SU-DHL-6 (cell line): ENCODE results near the gene GAPDHS.

Experiments
- H2AFZ ChIP-seq: fragments of 200-600 bp; sonication (generic); 2 replicates; pipeline ENCODE4 v1.6.1; 2014; ENCODE audit warnings: low read depth, mild to moderate bottlenecking, moderate library complexity, mixed read lengths, antibody characterized with exemption, low read length; ENCODE audit not compliant: severe bottlenecking
- H3F3A ChIP-seq: fragments of 200-600 bp; shearing (Covaris generic); 2 replicates; pipeline ENCODE4 v1.6.0; 2016; ENCODE audit warnings: antibody characterized with exemption, mild to moderate bottlenecking; ENCODE audit not compliant: insufficient read depth
- H3K27ac ChIP-seq: fragments of 200-600 bp; sonication (generic); 2 replicates; pipeline ENCODE4 v1.5.1; 2016; ENCODE audit warnings: low read depth, mild to moderate bottlenecking, low read length, moderate library complexity, mixed read lengths
- H3K27me3 ChIP-seq: fragments of 200-600 bp; sonication (generic), shearing (Covaris generic); 2 replicates; pipeline ENCODE4 v1.6.0; 2014; ENCODE audit warnings: mild to moderate bottlenecking, low read length
- H3K36me3 ChIP-seq: fragments of 200-600 bp; sonication (generic); 2 replicates; pipeline ENCODE4 v1.6.1; 2014; ENCODE audit warnings: mild to moderate bottlenecking, low read length, mixed read lengths
- H3K4me2 ChIP-seq: fragments of 300-600, 200-600 bp; shearing (Covaris generic), sonication (generic); 2 replicates; pipeline ENCODE4 v1.6.0; 2014; ENCODE audit warnings: low read length, low read depth, mild to moderate bottlenecking; ENCODE audit not compliant: poor library complexity, severe bottlenecking
- H3K4me3 ChIP-seq: fragments of 200-600 bp; sonication (generic); 2 replicates; pipeline ENCODE4 v1.5.1; 2014; ENCODE audit warnings: antibody characterized with exemption, low read length, mild to moderate bottlenecking, mixed read lengths; ENCODE audit not compliant: insufficient read depth, poor library complexity, severe bottlenecking
- H3K79me2 ChIP-seq: fragments of 200-600 bp; sonication (generic); 2 replicates; pipeline ENCODE4 v1.6.1; 2014; ENCODE audit warnings: mild to moderate bottlenecking, low read length, moderate library complexity; ENCODE audit not compliant: insufficient read depth
- H3K9ac ChIP-seq: fragments of 200-600 bp; sonication (generic); 2 replicates; pipeline ENCODE4 v1.7.0; 2014; ENCODE audit warnings: mild to moderate bottlenecking, low read length
- H3K9me2 ChIP-seq: fragments of 200-600 bp; sonication (generic); replicated peaks from 2 replicates; pipeline ENCODE4 v1.6.1; 2014; ENCODE audit warnings: low read length; ENCODE audit not compliant: insufficient read depth
- H3K9me3 ChIP-seq: fragments of 200-600 bp; sonication (generic); 2 replicates; pipeline ENCODE4 v1.6.1; 2014; ENCODE audit warnings: low read length, mixed read lengths; ENCODE audit not compliant: insufficient read depth
- H4K20me1 ChIP-seq: fragments of 200-600 bp; sonication (generic); 2 replicates; pipeline ENCODE4 v1.6.1; 2014; ENCODE audit warnings: low read depth, mild to moderate bottlenecking, antibody characterized with exemption, low read length, moderate library complexity, mixed read lengths
- EZH2phosphoT487 ChIP-seq: fragments of 200-600 bp; sonication (generic), shearing (Covaris generic); conservative IDR thresholded peaks from 2 replicates; pipeline ENCODE4 v1.6.1; 2018; ENCODE audit warnings: mild to moderate bottlenecking, antibody characterized with exemption, low read length, moderate library complexity, mixed read lengths
- TF ChIP-seq, protein P1 (sequence below): fragments of 200-600 bp; sonication (generic); IDR thresholded peaks from one replicate; pipeline ENCODE4 v1.5.1; 2017; ENCODE audit warnings: antibody characterized with exemption, mild to moderate bottlenecking, low read length, moderate library complexity; ENCODE audit not compliant: insufficient read depth, poor library complexity, severe bottlenecking

The GAPDHS gene

DNA sequence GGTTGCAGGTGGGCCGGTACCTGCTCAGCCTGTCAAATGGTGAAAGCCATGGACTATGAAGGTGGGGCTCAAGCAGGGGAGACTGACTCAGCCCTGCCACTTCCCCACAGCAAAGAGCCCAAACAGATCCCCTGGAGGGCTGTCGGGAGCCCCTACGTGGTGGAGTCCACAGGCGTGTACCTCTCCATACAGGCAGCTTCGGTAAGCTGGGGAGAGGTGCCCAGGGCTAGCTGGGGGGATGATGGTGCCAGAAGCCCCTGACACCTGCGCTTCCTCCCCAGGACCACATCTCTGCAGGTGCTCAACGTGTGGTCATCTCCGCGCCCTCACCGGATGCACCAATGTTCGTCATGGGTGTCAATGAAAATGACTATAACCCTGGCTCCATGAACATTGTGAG, 9.0 kb downstream of the GAPDHS start:
- no peak overlapping the region for H3K27ac ChIP-seq
- H3K79me2 ChIP-seq: peaks cover 19% of the 10 kb centered on the region; the same call in 1 of the 2 replicates
- no peak overlapping the region for H3K9ac ChIP-seq
- no peaks in the 10 kb centered on the region for H3K36me3 ChIP-seq
- no peak overlapping the region for H2AFZ ChIP-seq
- H3K4me2 ChIP-seq: no peak overlapping the region
- H3K9me3 ChIP-seq: no peaks in the 10 kb centered on the region
- no peaks in the 10 kb centered on the region for H3K9me2 ChIP-seq
- no peaks in the 10 kb centered on the region for H3K27me3 ChIP-seq
- H3F3A ChIP-seq: no peaks in the 10 kb centered on the region
- no peaks in the 10 kb centered on the region for H4K20me1 ChIP-seq
- no peak for TF ChIP-seq EZH2phosphoT487
- TF ChIP-seq, protein P1, sequence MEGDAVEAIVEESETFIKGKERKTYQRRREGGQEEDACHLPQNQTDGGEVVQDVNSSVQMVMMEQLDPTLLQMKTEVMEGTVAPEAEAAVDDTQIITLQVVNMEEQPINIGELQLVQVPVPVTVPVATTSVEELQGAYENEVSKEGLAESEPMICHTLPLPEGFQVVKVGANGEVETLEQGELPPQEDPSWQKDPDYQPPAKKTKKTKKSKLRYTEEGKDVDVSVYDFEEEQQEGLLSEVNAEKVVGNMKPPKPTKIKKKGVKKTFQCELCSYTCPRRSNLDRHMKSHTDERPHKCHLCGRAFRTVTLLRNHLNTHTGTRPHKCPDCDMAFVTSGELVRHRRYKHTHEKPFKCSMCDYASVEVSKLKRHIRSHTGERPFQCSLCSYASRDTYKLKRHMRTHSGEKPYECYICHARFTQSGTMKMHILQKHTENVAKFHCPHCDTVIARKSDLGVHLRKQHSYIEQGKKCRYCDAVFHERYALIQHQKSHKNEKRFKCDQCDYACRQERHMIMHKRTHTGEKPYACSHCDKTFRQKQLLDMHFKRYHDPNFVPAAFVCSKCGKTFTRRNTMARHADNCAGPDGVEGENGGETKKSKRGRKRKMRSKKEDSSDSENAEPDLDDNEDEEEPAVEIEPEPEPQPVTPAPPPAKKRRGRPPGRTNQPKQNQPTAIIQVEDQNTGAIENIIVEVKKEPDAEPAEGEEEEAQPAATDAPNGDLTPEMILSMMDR: no peak
- no peak overlapping the region for H3K4me3 ChIP-seq

DNA sequence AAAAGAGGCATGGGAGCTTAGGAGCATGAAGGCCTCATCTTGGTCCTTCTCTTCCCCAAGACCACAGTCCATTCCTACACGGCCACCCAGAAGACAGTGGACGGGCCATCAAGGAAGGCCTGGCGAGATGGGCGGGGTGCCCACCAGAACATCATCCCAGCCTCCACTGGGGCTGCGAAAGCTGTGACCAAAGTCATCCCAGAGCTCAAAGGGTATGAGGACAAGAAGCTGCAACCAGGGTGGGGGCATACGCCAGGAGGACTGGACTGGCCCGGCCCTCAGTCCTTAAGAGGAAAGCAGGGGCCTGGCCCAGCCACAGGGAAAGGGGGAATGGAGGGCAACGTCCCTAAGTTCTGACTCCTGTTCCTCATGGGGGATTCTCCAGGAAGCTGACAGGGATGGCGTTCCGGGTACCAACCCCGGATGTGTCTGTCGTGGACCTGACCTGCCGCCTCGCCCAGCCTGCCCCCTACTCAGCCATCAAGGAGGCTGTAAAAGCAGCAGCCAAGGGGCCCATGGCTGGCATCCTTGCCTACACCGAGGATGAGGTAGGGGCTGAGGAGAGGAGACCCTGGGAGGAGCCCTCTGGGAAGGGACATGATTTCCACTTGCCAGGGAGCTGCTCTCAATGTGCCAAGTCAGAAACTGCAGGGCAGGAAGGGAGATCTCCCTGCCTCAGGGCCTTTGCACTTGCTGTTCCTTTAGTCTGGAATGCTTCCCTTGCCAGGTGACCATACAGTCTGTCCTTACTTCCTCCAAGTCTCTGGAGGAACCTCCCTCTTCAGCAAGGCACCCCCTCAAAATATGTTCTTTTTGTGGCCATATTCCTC, 10.2 kb downstream of the GAPDHS start:
- Histone ChIP-seq H3K9ac (no peak overlapping the region), H3K9me3 (no peaks in the 10 kb centered on the region), H3F3A (no peaks in the 10 kb centered on the region), H4K20me1 (no peaks in the 10 kb centered on the region), H3K4me2 (peak overlapping the region; percentile 96), H3K4me3 (no peak overlapping the region), H3K79me2 (peaks cover 19% of the 10 kb centered on the region; the same call in 1 of the 2 replicates), H3K27ac (no peak overlapping the region), H3K9me2 (no peaks in the 10 kb centered on the region), H3K36me3 (no peaks in the 10 kb centered on the region), H2AFZ (no peak overlapping the region), H3K27me3 (no peaks in the 10 kb centered on the region)
- no peak for TF ChIP-seq EZH2phosphoT487
- TF ChIP-seq, protein P1: no peak

DNA sequence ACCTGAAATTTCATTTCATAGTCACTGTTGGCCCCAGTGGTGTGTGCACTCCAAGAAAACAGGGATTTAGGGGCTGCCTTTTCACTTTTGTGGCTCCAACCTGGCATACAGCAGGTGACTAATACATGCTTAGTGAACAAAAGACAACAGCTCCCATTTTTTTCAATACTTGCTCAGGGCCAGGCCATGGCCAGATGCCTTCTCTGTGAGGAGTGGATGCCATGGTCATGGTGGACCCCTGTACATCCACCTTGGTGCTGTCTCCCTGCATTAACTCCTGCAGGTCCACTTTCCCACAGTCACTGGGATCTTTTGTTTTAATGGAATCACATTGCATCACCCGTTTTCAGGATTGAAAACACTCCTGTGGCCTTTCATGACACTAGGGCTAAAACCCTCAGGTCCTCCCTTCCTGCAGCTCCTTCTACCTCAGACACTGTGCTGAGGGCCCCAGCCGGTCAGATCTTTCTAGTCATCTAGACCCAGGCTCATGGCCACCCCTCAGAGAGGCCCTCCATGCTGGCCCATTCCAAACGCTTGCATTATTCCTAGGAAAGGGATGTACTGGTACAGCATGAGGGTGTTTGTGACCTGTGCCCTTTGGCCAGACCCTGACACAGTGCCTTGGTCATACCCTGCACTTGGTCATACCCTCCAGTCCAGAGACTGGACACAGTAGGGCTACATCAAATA, 11.0 kb downstream of the GAPDHS start:
- Histone ChIP-seq H3K9ac (peak overlapping the region; percentile 99), H3K79me2 (peaks cover 19% of the 10 kb centered on the region; the same call in 1 of the 2 replicates), H3K27me3 (no peaks in the 10 kb centered on the region), H3K9me2 (no peaks in the 10 kb centered on the region), H3K4me2 (peak overlapping the region; percentile 96), H3F3A (no peaks in the 10 kb centered on the region), H3K36me3 (no peaks in the 10 kb centered on the region), H4K20me1 (no peaks in the 10 kb centered on the region), H3K4me3 (peak overlapping the region; percentile 100), H3K9me3 (no peaks in the 10 kb centered on the region), H3K27ac (no peak overlapping the region), H2AFZ (no peak overlapping the region)
- TF ChIP-seq, protein P1: no peak
- no peak for TF ChIP-seq EZH2phosphoT487
